ENCODE data around the gene EPHX1. TPM values are rescaled to one million over a fixed set of nuclear protein-coding genes. Genes with fewer than 3 reads are reported as not detected.

Gene EPHX1
- total and polyA plus RNA-seq, 4 donors = 93.8 to 1,448 (median 204) TPM

GRCh38 chr1:225823811-225824261, 13.9 kb downstream of the EPHX1 start:
- H3K9me3 ChIP-seq (ENCODE audit: control insufficient read depth in 4 of 4, low read length in 3 of 4) = no peaks in the 10 kb centered on the region
- H3K36me3 ChIP-seq (ENCODE audit: control insufficient read depth in 4 of 4, insufficient read depth in 3 of 4, low read depth in 1 of 4, low read length in 3 of 4) = peaks cover 0 to 4% (median 0%) of the 10 kb centered on the region in 4 donors
- peak overlapping the region; percentile 86 to 88 for H3K27ac ChIP-seq (ENCODE audit: low read depth in 1 of 2, low read length in 2 of 2)
- 56% methylated on average over 12 of the region's 12 CpGs for WGBS
- H3K4me1 ChIP-seq (ENCODE audit: control insufficient read depth in 4 of 4, insufficient read depth in 4 of 4, low read length in 3 of 4) = peaks cover 26 to 78% (median 70%) of the 10 kb centered on the region in 4 donors
- peak overlapping the region in 2 of 3 donors; percentile 13 to 18 for H3K4me3 ChIP-seq (ENCODE audit: low read depth in 1 of 3, low read length in 3 of 3)
- no peak for DNase-seq (ENCODE audit: low spot score)
- peak overlapping the region in 1 of 2 donors; percentile 94 for H3K9ac ChIP-seq (ENCODE audit: low read depth in 1 of 2, low read length in 2 of 2)
- no peaks in the 10 kb centered on the region for H3K27me3 ChIP-seq (ENCODE audit: control insufficient read depth in 4 of 4, insufficient read depth in 4 of 4, low read length in 3 of 4)
- TF ChIP-seq EGR1 (IDR thresholded peaks at IDR 0.05; ENCODE audit: low read depth in 2 of 2) = peak; percentile 34 to 98
- no peak for TF ChIP-seq HNF4G (IDR thresholded peaks at IDR 0.05)
- TF ChIP-seq YY1 (IDR thresholded peaks at IDR 0.05) = peak; percentile 15

- Histone ChIP-seq H3K9ac (ENCODE audit: low read depth in 1 of 2, low read length in 2 of 2) (peak overlapping the region in 1 of 2 donors; percentile 94), H3K4me1 (ENCODE audit: control insufficient read depth in 4 of 4, insufficient read depth in 4 of 4, low read length in 3 of 4) (peaks cover 23 to 80% (median 69%) of the 10 kb centered on the region in 4 donors), H3K27me3 (ENCODE audit: control insufficient read depth in 4 of 4, insufficient read depth in 4 of 4, low read length in 3 of 4) (no peaks in the 10 kb centered on the region), H3K27ac (ENCODE audit: low read depth in 1 of 2, low read length in 2 of 2) (peak overlapping the region; percentile 86 to 88), H3K4me3 (ENCODE audit: low read depth in 1 of 3, low read length in 3 of 3) (peak overlapping the region in 1 of 3 donors; percentile 18), H3K36me3 (ENCODE audit: control insufficient read depth in 4 of 4, insufficient read depth in 3 of 4, low read depth in 1 of 4, low read length in 3 of 4) (peaks cover 0 to 8% (median under 1%) of the 10 kb centered on the region in 4 donors), H3K9me3 (ENCODE audit: control insufficient read depth in 4 of 4, low read length in 3 of 4) (no peaks in the 10 kb centered on the region)
- 62% methylated on average over 12 of the region's 12 CpGs for WGBS
- DNase-seq (ENCODE audit: low spot score) = no peak
- TF ChIP-seq MAX (IDR thresholded peaks at IDR 0.05) (no peak), NR2F2 (IDR thresholded peaks at IDR 0.05) (no peak), TAF1 (conservative IDR thresholded peaks at IDR 0.05) (no peak), HNF4G (IDR thresholded peaks at IDR 0.05) (no peak), REST (IDR thresholded peaks at IDR 0.05) (no peak), YY1 (IDR thresholded peaks at IDR 0.05) (no peak), EGR1 (IDR thresholded peaks at IDR 0.05; ENCODE audit: low read depth in 2 of 2) (no peak), RAD21 (IDR thresholded peaks at IDR 0.05) (no peak), RXRA (IDR thresholded peaks at IDR 0.05) (no peak), GABPA (IDR thresholded peaks at IDR 0.05 in 1 of 2, conservative IDR thresholded peaks at IDR 0.05 in 1 of 2) (no peak), CTCF (IDR thresholded peaks at IDR 0.05; ENCODE audit: low read depth, low read length, missing input control) (no peak), JUND (IDR thresholded peaks at IDR 0.05) (no peak), ZBTB33 (IDR thresholded peaks at IDR 0.05) (no peak)
These were observed 14.6 kb downstream of the EPHX1 start for GRCh38 chr1:225824533-225824941.

All from liver (tissue), 9 donors.